Measurements from ENCODE around the gene USP34. TPM values are rescaled to one million over a fixed set of nuclear protein-coding genes. Genes with fewer than 3 reads are reported as not detected.

USP34 gene
- total and polyA plus RNA-seq, 2 experiments from 2014 or later = 36.8 to 125 TPM

DNA sequence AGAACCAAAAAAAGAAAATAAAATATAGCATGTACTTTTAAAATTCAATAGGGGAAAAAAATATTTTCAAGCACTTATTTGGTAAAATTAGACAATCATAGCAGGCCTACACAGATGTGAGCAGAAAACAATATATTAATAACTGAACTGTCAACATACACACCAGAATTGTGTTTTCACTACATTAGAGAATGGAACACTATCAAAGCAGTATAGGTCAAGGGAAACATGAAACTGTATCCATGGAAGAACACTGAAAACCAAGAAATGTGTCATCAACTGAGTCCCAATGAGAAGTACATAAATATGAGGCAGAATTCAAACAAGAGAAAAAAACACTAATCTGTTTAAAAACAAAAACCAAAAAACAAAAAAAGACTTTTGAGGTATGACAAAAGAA, 132.4 kb downstream of the USP34 start:
- H3K4me1 ChIP-seq (ENCODE audit: insufficient read depth) = no peaks in the 10 kb centered on the region
- H4K20me1 ChIP-seq (ENCODE audit: insufficient read depth, poor library complexity, severe bottlenecking) = no peaks in the 10 kb centered on the region
- no peaks in the 10 kb centered on the region for H3K27me3 ChIP-seq
- no peak overlapping the region for H2AFZ ChIP-seq
- no peaks in the 10 kb centered on the region for H3K9me2 ChIP-seq (replicated peaks; ENCODE audit: insufficient read depth)
- H3K4me2 ChIP-seq = no peak overlapping the region
- H3K79me2 ChIP-seq = no peaks in the 10 kb centered on the region
- no peak overlapping the region for H3K27ac ChIP-seq
- no peaks in the 10 kb centered on the region for H3K36me3 ChIP-seq (replicated peaks; ENCODE audit: insufficient read depth, low read depth)
- H3K4me3 ChIP-seq = no peak overlapping the region
- TF ChIP-seq EZH2 (IDR thresholded peaks at IDR 0.05; ENCODE audit: borderline replicate concordance) (no peak), EZH2phosphoT487 (IDR thresholded peaks at IDR 0.05; ENCODE audit: low read depth, severe bottlenecking, unreplicated experiment) (no peak)
- TF ChIP-seq, protein P1, sequence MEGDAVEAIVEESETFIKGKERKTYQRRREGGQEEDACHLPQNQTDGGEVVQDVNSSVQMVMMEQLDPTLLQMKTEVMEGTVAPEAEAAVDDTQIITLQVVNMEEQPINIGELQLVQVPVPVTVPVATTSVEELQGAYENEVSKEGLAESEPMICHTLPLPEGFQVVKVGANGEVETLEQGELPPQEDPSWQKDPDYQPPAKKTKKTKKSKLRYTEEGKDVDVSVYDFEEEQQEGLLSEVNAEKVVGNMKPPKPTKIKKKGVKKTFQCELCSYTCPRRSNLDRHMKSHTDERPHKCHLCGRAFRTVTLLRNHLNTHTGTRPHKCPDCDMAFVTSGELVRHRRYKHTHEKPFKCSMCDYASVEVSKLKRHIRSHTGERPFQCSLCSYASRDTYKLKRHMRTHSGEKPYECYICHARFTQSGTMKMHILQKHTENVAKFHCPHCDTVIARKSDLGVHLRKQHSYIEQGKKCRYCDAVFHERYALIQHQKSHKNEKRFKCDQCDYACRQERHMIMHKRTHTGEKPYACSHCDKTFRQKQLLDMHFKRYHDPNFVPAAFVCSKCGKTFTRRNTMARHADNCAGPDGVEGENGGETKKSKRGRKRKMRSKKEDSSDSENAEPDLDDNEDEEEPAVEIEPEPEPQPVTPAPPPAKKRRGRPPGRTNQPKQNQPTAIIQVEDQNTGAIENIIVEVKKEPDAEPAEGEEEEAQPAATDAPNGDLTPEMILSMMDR (IDR thresholded peaks at IDR 0.05; ENCODE audit: poor library complexity) = no peak
- DNase-seq (ENCODE audit: low spot score) = no peak
- no peaks in the 10 kb centered on the region for H3K9me3 ChIP-seq (ENCODE audit: low read depth)

DNA sequence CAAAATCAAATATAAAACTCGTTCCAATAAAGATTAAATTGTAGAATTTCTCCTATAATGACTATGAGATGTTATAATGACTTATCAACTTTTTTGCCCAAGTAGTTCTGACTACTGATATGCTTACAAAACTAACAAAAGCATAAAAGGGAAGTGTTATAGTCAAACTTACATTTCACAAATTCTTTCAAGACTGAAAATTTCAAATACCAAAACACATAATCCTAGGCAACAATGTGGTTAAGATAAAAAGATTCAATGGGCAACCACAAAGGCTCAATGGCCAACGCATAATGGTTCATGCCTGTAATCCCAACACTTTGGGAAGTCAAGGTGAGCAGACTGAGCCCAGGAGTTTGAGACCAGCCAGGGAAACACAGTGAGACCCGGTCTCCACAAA, 135.7 kb downstream of the USP34 start:
- no peaks in the 10 kb centered on the region for H4K20me1 ChIP-seq (ENCODE audit: insufficient read depth, poor library complexity, severe bottlenecking)
- no peaks in the 10 kb centered on the region for H3K9me2 ChIP-seq (replicated peaks; ENCODE audit: insufficient read depth)
- H3K4me3 ChIP-seq = no peak overlapping the region
- no peak for TF ChIP-seq EZH2 (IDR thresholded peaks at IDR 0.05; ENCODE audit: borderline replicate concordance)
- TF ChIP-seq EZH2phosphoT487 (IDR thresholded peaks at IDR 0.05; ENCODE audit: low read depth, severe bottlenecking, unreplicated experiment) = no peak
- TF ChIP-seq, protein P1 (IDR thresholded peaks at IDR 0.05; ENCODE audit: poor library complexity) = no peak
- no peaks in the 10 kb centered on the region for H3K4me1 ChIP-seq (ENCODE audit: insufficient read depth)
- no peak for DNase-seq (ENCODE audit: low spot score)
- no peaks in the 10 kb centered on the region for H3K36me3 ChIP-seq (replicated peaks; ENCODE audit: insufficient read depth, low read depth)
- WGBS (ENCODE audit: low lambda C conversion rate, missing lambda C conversion rate) = 97% methylated on average over 3 of the region's 3 CpGs
- no peak overlapping the region for H2AFZ ChIP-seq
- no peak overlapping the region for H3K27ac ChIP-seq
- H3K79me2 ChIP-seq = no peaks in the 10 kb centered on the region
- H3K4me2 ChIP-seq = no peak overlapping the region
- H3K27me3 ChIP-seq = no peaks in the 10 kb centered on the region
- H3K9me3 ChIP-seq (ENCODE audit: low read depth) = no peaks in the 10 kb centered on the region

DNA sequence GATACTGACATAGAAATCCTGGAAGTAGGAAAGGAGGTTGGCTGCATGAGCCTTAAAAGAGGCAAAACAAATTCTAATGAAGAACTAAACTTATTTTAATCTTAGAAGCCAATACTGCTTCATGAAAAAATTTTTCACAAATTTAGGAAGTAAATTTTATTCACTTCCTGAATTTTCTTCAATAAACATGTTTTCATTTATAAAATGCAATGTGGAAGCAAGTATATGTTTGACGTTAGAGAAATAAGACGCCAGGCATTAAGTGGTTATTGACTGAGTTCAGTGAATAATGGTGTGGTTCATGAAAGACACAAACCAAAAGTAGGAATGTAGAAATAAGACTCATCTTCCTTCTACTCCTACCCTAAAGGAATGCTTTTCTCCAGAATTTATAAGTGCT, 136.4 kb downstream of the USP34 start:
- Histone ChIP-seq H3K4me1 (ENCODE audit: insufficient read depth) (no peaks in the 10 kb centered on the region), H3K9me2 (replicated peaks; ENCODE audit: insufficient read depth) (no peaks in the 10 kb centered on the region), H3K9me3 (ENCODE audit: low read depth) (no peaks in the 10 kb centered on the region), H2AFZ (no peak overlapping the region), H3K27ac (no peak overlapping the region), H4K20me1 (ENCODE audit: insufficient read depth, poor library complexity, severe bottlenecking) (no peaks in the 10 kb centered on the region), H3K27me3 (no peaks in the 10 kb centered on the region), H3K79me2 (no peaks in the 10 kb centered on the region), H3K4me3 (no peak overlapping the region), H3K4me2 (no peak overlapping the region), H3K36me3 (replicated peaks; ENCODE audit: insufficient read depth, low read depth) (no peaks in the 10 kb centered on the region)
- DNase-seq (ENCODE audit: low spot score) = no peak
- TF ChIP-seq, protein P1 (IDR thresholded peaks at IDR 0.05; ENCODE audit: poor library complexity) = no peak
- no peak for TF ChIP-seq EZH2 (IDR thresholded peaks at IDR 0.05; ENCODE audit: borderline replicate concordance)
- no peak for TF ChIP-seq EZH2phosphoT487 (IDR thresholded peaks at IDR 0.05; ENCODE audit: low read depth, severe bottlenecking, unreplicated experiment)
- WGBS (ENCODE audit: low lambda C conversion rate, missing lambda C conversion rate) = 100% methylated on average over 2 of the region's 2 CpGs

DNA sequence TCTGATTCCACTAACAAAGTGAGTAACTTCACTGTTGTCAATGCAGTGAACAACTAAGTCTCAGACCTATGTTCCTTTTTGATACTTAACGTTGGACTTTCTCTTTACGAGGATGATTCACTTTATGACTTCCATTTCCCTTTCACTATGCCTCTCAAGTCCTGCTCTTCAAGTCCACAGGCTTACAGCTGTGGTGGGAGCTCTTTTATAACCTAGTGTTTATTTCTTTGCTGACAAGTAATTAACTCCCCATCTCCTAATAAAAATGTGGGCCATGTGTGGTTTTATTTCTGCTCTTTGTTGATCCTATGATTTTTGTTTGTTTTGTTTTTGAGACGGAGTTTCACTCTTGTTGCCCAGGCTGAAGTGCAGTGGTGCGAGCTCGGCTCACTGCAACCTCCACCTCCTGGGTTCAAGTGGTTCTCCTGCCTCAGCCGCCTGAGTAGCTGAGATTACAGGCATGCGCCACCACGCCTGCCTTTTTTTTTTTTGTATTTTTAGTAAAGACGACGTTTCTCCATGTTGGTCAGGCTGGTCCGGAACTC, 142.1 kb downstream of the USP34 start:
- 82% methylated on average over 11 of the region's 11 CpGs for WGBS (ENCODE audit: low lambda C conversion rate, missing lambda C conversion rate)
- DNase-seq (ENCODE audit: low spot score) = peak; percentile 16
- no peaks in the 10 kb centered on the region for H3K36me3 ChIP-seq (replicated peaks; ENCODE audit: insufficient read depth, low read depth)

More for the DNA sequence above, 142.1 kb downstream of the USP34 start:
- H4K20me1 ChIP-seq (ENCODE audit: insufficient read depth, poor library complexity, severe bottlenecking) = no peaks in the 10 kb centered on the region
- no peaks in the 10 kb centered on the region for H3K9me2 ChIP-seq (replicated peaks; ENCODE audit: insufficient read depth)
- no peaks in the 10 kb centered on the region for H3K4me1 ChIP-seq (ENCODE audit: insufficient read depth)
- no peaks in the 10 kb centered on the region for H3K79me2 ChIP-seq
- no peaks in the 10 kb centered on the region for H3K27me3 ChIP-seq
- TF ChIP-seq EZH2phosphoT487 (IDR thresholded peaks at IDR 0.05; ENCODE audit: low read depth, severe bottlenecking, unreplicated experiment) = no peak
- TF ChIP-seq, protein P1 (IDR thresholded peaks at IDR 0.05; ENCODE audit: poor library complexity) = no peak
- no peak for TF ChIP-seq EZH2 (IDR thresholded peaks at IDR 0.05; ENCODE audit: borderline replicate concordance)
- no peak overlapping the region for H3K4me2 ChIP-seq
- no peak overlapping the region for H2AFZ ChIP-seq
- H3K4me3 ChIP-seq = no peak overlapping the region
- H3K27ac ChIP-seq = peak overlapping the region; percentile 32
- H3K9me3 ChIP-seq (ENCODE audit: low read depth) = no peaks in the 10 kb centered on the region

Data from hepatocyte (in vitro differentiated cells).